Body of pancreas (tissue), 4 donors: Measurements from ENCODE around the gene ESPNL. TPM values are rescaled to one million over a fixed set of nuclear protein-coding genes. Genes with fewer than 3 reads are reported as not detected.
"Not testable (repeated sequence)": the region's sequence is repeated elsewhere in the genome, so short reads cannot be mapped to it uniquely, and the experiment has no call there.

ENCODE experiments used
- ATAC-seq: fragments of 150-250 bp; one replicate; pipeline ENCODE4 v1.9.1; 2016
- DNase-seq, 4 donors: peaks; one replicate each; pipeline ENCODE4 v3.0.0-alpha.2; 2019
- H3K27ac ChIP-seq, 4 donors: fragments of 200-600 bp; sonication (generic); 1 replicate in 3 of 4; 2 replicates in 1 of 4; pipeline versions ENCODE4 v1.5.1 to v1.6.1; 2016 to 2019; ENCODE audit warnings: mild to moderate bottlenecking in 1 of 4, mixed read lengths in 1 of 4, moderate library complexity in 1 of 4
- H3K27me3 ChIP-seq, 2 donors: fragments of 200-600 bp; sonication (generic); one replicate each; pipeline ENCODE4 v1.6.0; 2016; ENCODE audit warnings: mild to moderate bottlenecking in 1 of 2
- H3K36me3 ChIP-seq, 2 donors: fragments of 200-600 bp; sonication (generic); replicated peaks in 1 of 2; 2 replicates each; pipeline ENCODE4 v1.5.1; 2016; ENCODE audit warnings: low read depth in 2 of 2; ENCODE audit not compliant: insufficient read depth in 1 of 2
- H3K4me1 ChIP-seq: fragments of 200-600 bp; sonication (generic); one replicate; pipeline ENCODE4 v1.6.0; 2016
- H3K4me3 ChIP-seq, 2 donors: fragments of 200-600 bp; sonication (generic); 1 replicate in 1 of 2; 2 replicates in 1 of 2; pipeline ENCODE4 v1.5.1; 2016 to 2019
- H3K9me3 ChIP-seq, 3 donors: fragments of 200-600 bp; sonication (generic); 1 replicate in 2 of 3; 2 replicates in 1 of 3; pipeline ENCODE4 v1.5.1; 2016
- POLR2A ChIP-seq, 3 donors: fragments of 450-650 bp; IDR thresholded peaks; one replicate each; pipeline ENCODE4 v1.6.1; 2016; ENCODE audit warnings: antibody characterized with exemption in 3 of 3, mild to moderate bottlenecking in 2 of 3
- WGBS, 2 donors: methylation state at CpG; one replicate each; pipeline ENCODE4 v1.1.5; 2017; 5-methylcytosine and 5-hydroxymethylcytosine counted together
- intact Hi-C: fragments of 100-400 bp; cut with DNase I; formaldehyde crosslinking; loops from one replicate; pipeline ENCODE4 v1.15.1; 2023
- total RNA-seq, 2 donors: library from RNA; depleted of rRNA; stranded (reverse); fragments of >200 nt; gene quantifications; one replicate each; pipeline ENCODE4 v1.1.0, GENCODE V29; 2016
- TF ChIP-seq, protein P1 (sequence below), 7 experiments: fragments of 450-650 bp in 4 of 7; fragments of 200-600 bp in 3 of 7; sonication (generic) in 3 of 7; IDR thresholded peaks; one replicate each; pipeline ENCODE4 v1.5.1; 2016 to 2019; ENCODE audit warnings: antibody characterized with exemption in 7 of 7

Gene ESPNL
- total RNA-seq, 2 donors from 2014 or later: not detected

DNA sequence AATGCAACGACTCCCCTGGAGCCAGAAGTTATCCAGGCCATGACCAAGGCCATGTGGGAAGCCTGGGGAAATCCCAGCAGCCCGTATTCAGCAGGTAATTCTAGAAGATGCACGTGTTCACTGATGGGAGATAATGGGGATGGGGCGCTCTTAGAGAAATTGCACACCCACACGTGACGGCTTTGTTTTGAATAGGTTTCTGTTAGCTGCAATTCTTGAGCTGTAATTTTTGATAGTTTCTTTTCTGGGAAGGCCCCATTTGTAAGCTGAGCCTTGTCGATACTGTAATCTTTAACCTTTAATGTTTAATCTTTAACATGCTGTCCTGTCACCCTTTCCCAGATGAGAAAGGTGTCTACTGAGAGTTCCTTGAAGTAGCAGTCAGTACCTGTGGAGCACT lies 35.8 kb upstream of the ESPNL start:
- Histone ChIP-seq H3K4me3 (no peak overlapping the region), H3K9me3 (no peaks in the 10 kb centered on the region), H3K27me3 (no peaks in the 10 kb centered on the region), H3K4me1 (peaks cover 57% of the 10 kb centered on the region), H3K27ac (peak overlapping the region; percentile 8 to 80 (median 70)), H3K36me3 (peaks cover 0 to 5% of the 10 kb centered on the region in 2 donors)
- TF ChIP-seq POLR2A (IDR thresholded peaks at IDR 0.05): no peak
- TF ChIP-seq, protein P1, sequence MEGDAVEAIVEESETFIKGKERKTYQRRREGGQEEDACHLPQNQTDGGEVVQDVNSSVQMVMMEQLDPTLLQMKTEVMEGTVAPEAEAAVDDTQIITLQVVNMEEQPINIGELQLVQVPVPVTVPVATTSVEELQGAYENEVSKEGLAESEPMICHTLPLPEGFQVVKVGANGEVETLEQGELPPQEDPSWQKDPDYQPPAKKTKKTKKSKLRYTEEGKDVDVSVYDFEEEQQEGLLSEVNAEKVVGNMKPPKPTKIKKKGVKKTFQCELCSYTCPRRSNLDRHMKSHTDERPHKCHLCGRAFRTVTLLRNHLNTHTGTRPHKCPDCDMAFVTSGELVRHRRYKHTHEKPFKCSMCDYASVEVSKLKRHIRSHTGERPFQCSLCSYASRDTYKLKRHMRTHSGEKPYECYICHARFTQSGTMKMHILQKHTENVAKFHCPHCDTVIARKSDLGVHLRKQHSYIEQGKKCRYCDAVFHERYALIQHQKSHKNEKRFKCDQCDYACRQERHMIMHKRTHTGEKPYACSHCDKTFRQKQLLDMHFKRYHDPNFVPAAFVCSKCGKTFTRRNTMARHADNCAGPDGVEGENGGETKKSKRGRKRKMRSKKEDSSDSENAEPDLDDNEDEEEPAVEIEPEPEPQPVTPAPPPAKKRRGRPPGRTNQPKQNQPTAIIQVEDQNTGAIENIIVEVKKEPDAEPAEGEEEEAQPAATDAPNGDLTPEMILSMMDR (IDR thresholded peaks at IDR 0.05): no peak
- 23 to 28% methylated on average over 7 of the region's 7 CpGs for WGBS, 2 donors
- intact Hi-C loops: no loop called here
- DNase-seq (peak in 2 of 4 donors; percentile 44 to 49), ATAC-seq (no peak)

DNA sequence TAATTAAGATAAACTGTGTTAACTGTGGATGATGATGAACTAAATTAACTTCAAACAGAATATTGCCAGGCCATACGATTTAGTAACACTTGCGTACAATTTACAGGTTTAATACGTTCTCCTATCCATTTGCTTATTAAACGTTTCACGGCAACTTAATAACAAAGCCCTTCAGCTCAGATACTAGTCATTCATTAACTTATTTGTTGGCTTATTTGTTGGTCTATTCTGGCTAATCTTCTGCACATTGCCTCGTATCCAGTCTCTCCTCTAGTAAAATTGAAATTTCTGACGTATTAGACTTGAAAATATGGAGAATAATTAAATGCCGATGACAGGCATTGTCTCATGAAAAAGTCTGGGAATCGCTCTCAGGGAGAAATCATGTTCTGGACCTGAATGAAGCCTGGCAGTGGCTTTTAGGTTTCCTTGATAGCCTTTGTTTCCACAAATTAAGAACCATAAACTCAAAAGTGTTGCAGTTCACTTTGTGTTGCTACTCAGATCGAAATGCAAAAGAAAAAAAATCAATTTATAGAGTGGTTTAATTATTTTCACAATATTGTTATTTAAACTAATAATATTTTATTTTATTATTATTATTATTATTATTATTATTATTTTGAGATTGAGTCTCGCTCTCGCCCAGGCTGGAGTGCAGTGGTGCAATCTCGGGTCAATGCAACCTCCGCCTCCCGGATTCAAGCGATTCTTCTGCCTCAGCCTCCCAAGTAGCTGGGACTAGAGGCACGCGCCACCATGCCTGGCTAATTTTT lies 34.9 kb upstream of the ESPNL start:
- no peak for ATAC-seq

DNA sequence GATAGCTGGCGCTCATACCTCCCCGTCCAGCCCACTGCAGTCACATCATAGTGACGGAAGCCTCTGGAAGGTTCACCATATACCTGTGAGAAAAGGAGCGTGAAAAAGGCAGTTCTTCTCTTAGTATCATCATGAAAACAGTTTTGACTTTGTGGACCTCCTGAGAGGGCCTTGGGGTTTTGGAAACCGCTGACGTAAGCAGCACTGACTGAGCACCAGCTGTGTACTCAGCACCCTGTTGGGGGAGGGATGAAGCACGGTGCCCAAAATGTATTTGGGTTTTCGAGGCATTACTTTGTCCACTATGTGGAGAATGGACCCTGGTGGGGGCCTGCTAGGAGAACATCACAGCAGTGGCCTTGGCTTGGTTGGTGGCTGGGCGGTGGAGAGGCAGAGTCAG lies 33.9 kb upstream of the ESPNL start:
- DNase-seq (no peak), ATAC-seq (no peak)
- WGBS, 2 donors: 83 to 87% methylated on average over 9 of the region's 9 CpGs
- peaks cover 0 to 5% of the 10 kb centered on the region in 2 donors for H3K36me3 ChIP-seq
- H3K4me1 ChIP-seq: peaks cover 66% of the 10 kb centered on the region
- H3K27ac ChIP-seq: peak overlapping the region in 1 of 4 donors; percentile 7
- H3K27me3 ChIP-seq: no peaks in the 10 kb centered on the region
- no peaks in the 10 kb centered on the region for H3K9me3 ChIP-seq
- TF ChIP-seq, protein P1 (IDR thresholded peaks at IDR 0.05): no peak
- TF ChIP-seq POLR2A (IDR thresholded peaks at IDR 0.05): no peak
- intact Hi-C loops: no loop called here
- no peak overlapping the region for H3K4me3 ChIP-seq

More for the DNA sequence above, 34.9 kb upstream of the ESPNL start:
- 60 to 62% methylated on average over 18 of the region's 18 CpGs for WGBS, 2 donors
- H3K27me3 ChIP-seq: no peaks in the 10 kb centered on the region
- TF ChIP-seq POLR2A (IDR thresholded peaks at IDR 0.05): no peak
- intact Hi-C loops: no loop called here
- peaks cover 57% of the 10 kb centered on the region for H3K4me1 ChIP-seq
- H3K9me3 ChIP-seq: no peaks in the 10 kb centered on the region
- DNase-seq: no peak
- H3K27ac ChIP-seq: peak overlapping the region in 3 of 4 donors; percentile 68 to 80 (median 71)
- H3K4me3 ChIP-seq: no peak overlapping the region
- peaks cover 0 to 5% of the 10 kb centered on the region in 2 donors for H3K36me3 ChIP-seq

DNA sequence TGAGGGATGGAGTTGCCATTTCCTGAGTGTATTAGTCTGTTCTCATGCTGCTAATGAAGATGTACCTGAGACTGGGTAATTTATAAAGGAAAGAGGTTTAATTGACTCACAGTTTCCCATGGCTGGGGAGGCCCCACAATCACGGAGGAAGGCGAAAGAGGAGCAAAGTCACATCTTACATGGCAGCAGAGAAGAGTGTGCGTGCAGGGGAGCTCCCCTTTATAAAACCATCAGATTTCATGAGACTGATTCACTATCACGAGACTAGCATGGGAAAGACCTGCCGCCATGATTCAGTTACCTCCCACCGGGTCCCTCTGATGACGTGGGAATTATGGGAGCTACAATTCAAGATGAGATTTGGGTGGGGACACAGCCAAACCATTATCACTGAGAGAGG lies 33.4 kb upstream of the ESPNL start:
- H3K27me3 ChIP-seq, H3K9me3 ChIP-seq, ATAC-seq, H3K4me3 ChIP-seq, H3K36me3 ChIP-seq, H3K27ac ChIP-seq, DNase-seq, intact Hi-C loops: not testable (repeated sequence)
- WGBS, 2 donors: 95 to 96% methylated on average over 7 of the region's 7 CpGs
- H3K4me1 ChIP-seq: peaks cover 64% of the 10 kb centered on the region

DNA sequence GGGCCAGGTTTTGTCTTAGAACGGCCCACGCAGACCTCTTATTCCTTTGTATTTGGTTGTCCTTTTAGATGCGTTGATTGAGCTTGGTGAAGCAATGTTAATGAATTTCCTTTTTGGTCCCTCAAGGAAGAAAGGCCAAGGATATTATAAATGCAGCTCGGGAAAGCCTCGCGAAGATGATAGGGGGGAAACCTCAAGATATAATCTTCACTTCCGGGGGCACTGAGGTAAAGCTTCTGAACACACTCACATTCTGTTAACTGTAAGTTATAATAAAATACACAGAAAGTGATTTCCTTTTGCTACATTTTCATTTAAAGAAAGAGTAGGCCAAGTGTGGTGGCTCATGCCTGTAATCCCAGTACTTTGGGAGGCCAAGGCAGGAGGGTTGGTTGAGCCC lies 32.2 kb upstream of the ESPNL start:
- no peak for DNase-seq
- Histone ChIP-seq H3K9me3 (no peaks in the 10 kb centered on the region), H3K36me3 (peaks cover 0 to 5% of the 10 kb centered on the region in 2 donors), H3K27ac (peak overlapping the region in 2 of 4 donors; percentile 5 to 85), H3K4me3 (no peak overlapping the region), H3K27me3 (no peaks in the 10 kb centered on the region), H3K4me1 (peaks cover 52% of the 10 kb centered on the region)
- intact Hi-C loops: no loop called here
- TF ChIP-seq POLR2A (IDR thresholded peaks at IDR 0.05): no peak
- TF ChIP-seq, protein P1 (IDR thresholded peaks at IDR 0.05): no peak
- 93 to 97% methylated on average over 7 of the region's 7 CpGs for WGBS, 2 donors
- no peak for ATAC-seq
